GM12873 (cell line): ENCODE data around the gene IGSF9.

Experiments
- CTCF ChIP-seq: IDR thresholded peaks from 2 replicates; pipeline ENCODE4 v1.5.1; 2012; ENCODE audit warnings: low read depth, mild to moderate bottlenecking, moderate library complexity, low read length, control low read depth; ENCODE audit not compliant: insufficient read depth; ENCODE audit errors: missing control alignments

The IGSF9 gene

GRCh38 chr1:159961636-159962035, 16.2 kb upstream of the IGSF9 start:
- no peak for TF ChIP-seq CTCF

- TF ChIP-seq CTCF = no peak
These were observed 15.4 kb upstream of the IGSF9 start for GRCh38 chr1:159960721-159961381.

GRCh38 chr1:159959451-159959850, 14.0 kb upstream of the IGSF9 start:
- TF ChIP-seq CTCF = no peak

GRCh38 chr1:159958719-159959380, 13.4 kb upstream of the IGSF9 start:
- TF ChIP-seq CTCF = no peak

GRCh38 chr1:159957824-159958268, 12.4 kb upstream of the IGSF9 start:
- TF ChIP-seq CTCF = no peak

GRCh38 chr1:159955456-159955855, 10.0 kb upstream of the IGSF9 start:
- TF ChIP-seq CTCF = no peak

GRCh38 chr1:159953536-159954515, 8.4 kb upstream of the IGSF9 start, which contains the start of gene SLAMF9:
SLAMF9 (minus strand) TSS chr1:159954237; CDS start chr1:159954137, 100 bp downstream.
- no peak for TF ChIP-seq CTCF
